ENCODE data around the gene COLGALT1.
"Not testable (repeated sequence)": the region's sequence is repeated elsewhere in the genome, so short reads cannot be mapped to it uniquely, and the experiment has no call there.

COLGALT1 gene

DNA sequence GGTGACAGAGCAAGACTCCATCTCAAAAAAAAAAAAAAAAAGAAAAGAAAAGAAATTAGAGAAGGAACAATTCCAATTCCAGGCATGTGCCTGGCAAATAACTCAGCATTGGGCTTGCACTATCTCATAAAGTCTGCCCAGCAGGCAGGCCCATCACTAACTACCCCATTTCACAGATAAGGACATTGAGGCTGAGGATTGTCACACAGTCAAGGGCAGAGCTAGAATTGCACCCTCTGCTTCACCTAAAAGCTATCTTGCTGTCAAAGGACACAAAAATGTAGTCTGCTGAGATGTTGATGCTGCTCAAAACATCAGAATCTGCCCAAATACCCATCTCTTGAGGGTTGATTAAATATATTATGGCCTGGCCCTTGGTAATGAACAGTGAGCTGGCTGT is 20.7 kb upstream of the COLGALT1 start:
- no peak for DNase-seq

DNA sequence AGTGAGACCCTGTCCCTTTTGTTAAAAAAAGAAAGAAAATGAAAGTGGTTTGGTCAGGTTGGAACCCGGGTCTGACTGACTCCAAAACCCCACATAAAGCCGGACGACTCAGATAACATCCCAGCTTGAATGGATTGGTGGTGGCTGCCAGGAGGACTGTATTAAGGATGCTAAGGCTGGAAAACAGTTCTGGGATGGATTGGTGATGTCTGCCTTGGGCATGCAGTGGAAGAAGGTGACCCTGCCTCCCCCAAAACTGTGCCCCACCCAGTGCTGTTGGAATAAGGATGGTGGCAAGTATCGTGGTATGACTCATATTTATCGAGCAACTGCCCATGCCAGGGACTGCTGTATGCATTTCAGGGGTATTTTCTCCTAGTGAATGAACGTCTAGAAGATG is 18.5 kb upstream of the COLGALT1 start:
- no peak for DNase-seq

DNA sequence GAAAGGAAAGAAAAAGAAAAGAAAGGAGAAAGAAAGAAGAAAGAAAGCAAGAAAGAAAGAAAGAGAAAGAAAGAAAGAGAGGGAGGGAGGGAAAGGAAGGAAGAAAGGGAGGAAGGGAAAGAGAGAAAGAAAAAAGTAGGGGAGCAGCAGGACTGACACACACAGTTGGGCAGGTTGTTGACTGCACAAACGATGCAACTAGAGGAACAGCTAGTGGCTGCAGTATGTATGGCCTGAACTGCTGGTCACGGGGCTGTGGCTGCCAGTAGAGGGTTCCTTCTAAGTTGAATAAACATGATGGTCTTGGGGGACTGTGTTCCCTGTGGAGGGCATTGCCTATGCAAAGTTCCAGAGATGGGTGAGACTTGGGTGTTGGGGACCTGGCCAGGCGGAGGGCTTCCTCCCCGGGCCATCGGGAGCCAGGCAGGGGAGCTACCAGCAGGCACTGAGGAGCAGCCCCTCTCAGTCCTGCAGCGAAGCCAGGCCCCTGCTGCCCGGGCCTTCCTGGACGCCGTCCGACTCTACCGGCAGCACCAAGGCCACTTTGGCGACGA is 16.7 kb upstream of the COLGALT1 start:
- no peak for DNase-seq

DNA sequence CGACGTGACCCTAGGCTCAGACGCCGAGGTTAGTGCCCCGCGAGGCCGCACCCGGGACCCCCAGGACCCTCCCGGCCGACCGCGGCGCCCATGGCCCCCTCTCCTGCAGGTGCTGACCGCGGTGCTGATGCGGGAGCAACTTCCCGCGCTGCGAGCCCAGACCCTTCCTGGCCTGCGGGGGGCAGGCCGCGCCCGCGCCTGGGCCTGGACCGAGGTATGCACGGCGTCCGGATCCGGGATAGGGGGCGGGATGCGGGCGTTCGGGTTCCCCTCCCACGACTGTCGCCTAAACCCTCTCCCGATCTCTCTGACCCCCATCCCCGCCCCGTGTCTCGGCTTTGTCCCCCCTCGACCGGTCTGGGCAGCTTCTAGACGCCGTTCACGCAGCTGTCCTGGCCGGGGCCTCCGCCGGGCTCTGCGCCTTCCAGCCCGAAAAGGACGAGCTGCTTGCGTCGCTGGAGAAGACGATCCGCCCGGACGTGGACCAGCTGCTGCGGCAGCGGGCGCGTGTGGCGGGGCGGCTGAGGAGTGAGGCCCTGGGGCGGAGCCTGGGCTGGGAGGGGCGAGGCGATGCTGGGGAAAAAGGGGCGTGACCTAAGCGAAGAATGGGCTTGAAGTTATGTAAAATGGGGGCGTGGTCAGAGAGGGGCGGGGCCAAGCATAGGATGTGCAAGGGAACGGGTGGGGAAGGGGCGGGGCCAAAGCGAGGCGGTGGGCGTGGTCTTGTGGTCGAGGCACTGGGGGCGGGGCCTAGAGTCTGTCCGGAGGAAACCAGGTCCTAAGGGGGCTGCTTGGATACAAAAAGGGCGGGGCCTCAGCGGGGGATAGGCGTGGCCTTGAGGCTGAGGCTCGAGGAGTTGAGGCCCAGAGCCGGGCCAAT is 16.0 kb upstream of the COLGALT1 start:
- DNase-seq = peak; percentile 62

DNA sequence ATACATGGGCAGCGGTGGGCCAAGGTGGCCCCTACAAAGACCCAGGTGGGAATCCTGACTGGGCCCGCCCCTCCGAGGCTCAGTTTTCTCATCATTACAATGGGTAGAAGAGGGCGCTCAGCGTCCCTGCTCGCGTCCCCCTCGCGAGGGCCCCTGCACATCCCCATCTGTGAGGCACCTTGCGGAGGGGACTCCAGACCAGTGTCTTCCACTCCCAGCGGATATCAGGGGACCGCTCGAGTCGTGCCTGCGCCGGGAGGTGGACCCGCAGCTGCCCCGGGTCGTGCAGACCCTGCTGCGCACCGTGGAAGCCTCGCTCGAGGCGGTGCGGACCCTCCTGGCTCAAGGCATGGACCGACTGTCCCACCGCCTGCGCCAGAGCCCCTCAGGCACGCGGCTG is 15.3 kb upstream of the COLGALT1 start:
- DNase-seq = no peak

DNA sequence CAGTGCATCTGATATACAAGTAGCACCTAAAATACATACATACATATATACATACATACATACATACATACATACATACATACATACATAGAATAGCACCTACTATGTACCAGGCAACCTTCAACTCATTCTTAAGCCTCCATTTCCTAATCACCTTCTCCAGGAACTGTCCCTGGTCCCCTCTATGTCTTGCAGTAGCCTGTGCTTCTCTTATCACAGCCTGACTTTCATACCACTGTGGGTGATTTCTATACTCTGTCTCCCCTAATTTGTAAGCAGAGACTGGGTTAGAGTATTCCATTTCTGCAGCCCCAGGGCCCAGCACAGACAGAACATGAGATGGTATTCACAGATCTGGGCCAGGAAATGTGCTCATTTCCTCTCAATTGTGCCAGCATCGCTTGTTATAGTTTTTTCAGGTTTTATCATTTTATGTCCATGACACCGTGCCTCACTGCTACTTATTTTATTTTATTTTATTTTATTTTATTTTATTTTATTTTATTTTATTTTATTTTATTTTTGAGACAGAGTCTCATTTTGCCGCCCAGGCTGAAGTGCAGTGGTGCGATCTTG is 14.2 kb upstream of the COLGALT1 start:
- DNase-seq = no peak

DNA sequence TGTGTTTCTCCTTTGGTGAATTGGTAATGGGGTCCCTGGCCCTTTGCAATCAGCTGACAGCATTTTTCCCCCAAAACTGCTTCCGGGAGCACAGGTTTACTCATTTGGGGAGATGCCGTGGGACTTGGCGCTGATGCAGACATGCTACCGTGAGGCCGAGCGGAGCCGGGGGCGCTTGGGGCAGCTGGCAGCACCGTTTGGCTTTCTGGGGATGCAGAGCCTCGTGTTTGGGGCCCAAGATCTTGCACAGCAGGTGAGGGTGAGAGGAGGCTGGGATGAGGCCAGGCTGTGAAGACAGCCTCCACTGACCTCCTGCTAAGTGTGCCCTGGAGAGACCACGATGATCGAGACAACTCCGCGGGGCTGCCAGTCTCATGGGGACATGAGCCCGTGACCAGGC is 13.4 kb upstream of the COLGALT1 start:
- no peak for DNase-seq

DNA sequence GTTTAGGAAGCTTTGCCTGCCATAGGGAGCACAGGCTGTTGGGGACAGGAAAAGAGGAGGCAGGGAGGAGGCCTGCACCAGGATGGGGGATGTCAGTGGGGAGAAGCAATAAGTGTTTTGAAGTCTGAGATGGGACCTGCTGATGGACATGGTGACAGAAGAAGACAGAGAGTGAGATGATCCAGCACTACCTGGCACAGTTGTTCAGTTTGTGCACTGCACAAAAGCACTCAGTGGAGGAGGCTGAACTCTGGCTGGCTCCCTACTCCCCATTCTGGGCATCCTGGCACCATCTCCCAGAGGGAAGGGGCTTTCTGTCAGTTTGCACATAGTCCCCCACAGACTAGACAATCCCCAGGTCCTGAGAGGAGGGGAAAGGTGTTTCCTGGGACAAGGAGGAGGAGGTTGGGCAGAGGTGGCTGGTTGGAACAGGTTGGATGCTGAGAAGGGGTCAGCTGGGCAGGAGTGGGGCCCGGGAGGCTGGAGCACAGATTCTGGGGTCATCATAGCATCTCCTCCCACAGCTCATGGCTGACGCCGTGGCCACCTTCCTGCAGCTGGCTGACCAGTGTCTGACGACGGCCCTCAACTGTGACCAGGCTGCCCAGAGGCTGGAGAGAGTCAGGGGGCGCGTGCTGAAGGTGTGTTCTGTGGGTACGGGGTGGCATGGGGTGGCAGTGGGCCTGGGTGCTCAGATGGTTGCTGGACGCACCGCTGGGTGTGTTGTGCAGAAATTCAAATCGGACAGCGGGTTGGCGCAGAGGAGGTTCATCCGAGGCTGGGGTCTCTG is 12.5 kb upstream of the COLGALT1 start:
- no peak for DNase-seq

DNA sequence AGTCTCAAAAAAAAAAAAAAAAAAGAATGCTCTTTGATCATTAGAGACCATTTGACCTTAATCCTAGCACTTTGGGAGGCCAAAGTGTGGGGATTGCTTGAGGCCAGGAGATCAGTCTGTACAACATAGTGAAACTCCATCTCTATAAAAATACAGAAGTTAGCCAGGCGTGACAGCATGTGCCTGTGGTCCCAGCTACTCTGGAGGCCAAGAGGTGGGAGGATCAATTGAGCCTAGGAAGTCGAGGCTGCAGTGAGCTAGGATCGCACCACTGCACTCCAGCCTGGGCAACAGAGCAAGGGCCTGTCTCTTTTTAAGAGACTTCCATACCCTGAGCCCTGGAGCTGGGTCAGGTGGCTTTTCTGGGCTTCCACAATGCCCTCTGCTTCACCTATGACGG is 11.5 kb upstream of the COLGALT1 start:
- DNase-seq = no peak

DNA sequence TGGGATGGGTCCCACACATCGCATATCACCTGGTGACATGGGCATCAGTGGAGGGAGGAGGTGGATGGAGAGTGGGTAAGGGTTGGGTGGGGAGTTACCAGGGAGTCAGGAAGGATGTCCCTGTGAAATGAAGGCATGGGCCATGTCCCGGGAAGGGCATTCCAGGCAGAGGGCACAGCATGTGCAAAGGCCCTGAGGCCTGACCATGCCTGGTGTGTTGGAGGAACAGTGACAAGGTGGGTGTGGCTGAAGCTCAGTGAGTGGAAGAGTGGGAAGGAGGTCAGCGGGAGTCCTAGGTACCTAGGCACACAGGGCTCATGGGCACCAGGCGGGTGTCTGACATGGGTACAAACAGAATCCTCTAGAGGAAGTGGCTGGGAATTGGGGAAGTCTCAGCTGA is 11.0 kb upstream of the COLGALT1 start:
- no peak for DNase-seq

DNA sequence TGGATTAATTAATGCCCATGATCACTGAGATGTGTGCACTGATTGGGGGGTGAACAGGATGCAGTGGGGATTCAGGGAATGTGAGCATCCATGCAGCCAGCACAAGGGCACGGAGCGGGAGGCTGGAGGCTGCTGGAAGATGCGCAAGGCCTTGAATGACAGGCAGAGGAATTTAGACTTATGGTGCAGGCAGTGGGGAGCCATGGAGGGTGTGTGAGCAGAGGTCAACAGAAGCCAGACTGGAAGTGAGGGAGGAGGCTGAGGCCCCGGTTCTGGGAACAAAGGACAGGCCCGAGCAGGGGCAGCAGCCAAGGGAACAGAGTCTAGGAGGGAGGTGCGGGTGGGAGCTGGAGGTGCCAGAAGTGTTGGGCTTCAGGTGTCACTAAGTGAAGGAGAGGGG is 7.3 kb upstream of the COLGALT1 start:
- DNase-seq = no peak

DNA sequence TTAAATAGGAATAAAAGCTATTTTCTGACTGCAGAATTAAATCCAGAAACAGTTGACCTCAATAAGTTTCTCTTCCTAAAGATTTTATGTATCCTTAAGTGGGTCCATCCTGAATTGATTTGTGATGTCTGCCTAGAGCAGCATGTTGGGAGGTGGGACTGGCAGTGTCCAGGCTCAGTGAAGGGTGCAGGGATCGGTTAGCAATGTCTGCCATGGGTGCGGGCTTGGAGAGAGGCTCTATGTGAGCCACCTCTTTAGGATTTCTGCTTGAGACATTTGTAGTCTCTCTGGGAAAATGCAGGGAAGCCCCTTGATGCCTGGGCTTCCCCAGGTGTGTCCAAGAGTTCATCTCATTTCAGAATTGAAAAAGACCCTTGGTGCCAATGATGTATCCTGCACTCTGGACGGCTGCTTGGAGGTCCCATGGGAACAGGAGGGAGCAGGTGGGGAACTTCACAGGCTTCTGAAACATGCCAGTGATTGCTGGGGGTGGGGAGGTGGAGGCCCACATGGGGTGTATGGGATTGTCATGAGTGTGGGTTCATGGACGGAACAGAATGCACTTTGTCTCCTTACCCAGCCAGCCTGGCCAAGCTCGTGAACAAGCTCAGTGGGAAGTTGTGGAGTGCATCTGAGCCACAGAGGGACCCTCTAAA is 6.2 kb upstream of the COLGALT1 start:
- DNase-seq = no peak

DNA sequence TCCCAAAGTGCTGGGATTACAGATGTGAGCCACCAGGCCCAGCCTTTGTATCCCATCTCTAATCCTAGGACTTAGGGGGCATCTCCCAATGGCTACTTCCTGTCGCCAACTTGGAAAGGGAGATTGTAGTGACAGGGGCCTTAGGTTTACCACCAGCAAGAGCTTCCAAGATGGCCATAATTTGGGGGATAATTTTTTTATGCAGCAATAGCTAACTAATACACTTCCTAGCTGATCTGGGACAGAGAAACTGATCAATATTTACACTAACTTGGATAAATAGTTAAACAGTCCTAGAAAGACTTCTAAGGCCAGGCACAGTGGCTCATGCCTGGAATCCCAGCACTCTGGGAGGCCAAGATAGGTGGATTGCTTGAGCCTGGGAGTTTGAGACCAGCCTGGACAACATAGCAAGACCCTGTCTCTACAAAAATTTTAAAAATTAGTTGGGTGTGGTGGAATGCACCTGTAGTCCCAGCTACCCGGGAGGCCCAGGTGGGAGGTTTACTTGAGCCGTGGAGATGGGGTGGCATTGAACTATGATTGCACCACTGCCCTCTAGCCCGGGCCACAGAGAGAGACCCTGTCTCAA is 5.3 kb upstream of the COLGALT1 start:
- no peak for DNase-seq

DNA sequence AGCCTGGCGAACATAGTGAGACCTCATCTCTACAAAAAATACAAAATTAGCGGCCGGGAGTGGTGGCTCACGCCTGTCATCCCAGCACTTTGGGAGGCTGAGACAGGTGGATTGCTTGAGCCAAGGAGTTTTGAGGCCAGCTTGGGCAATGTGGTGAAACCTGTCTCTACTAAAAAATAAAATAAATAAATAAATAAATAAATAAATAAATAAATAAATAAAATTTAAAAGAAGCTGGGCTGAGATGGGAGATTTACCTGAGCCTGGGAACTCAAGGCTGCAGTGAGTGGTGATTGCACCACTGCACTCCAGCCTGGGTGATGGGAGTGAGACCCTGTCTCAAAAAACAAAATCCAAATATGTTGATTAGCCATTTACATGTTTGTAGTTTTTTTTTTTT is 2.7 kb upstream of the COLGALT1 start:
- DNase-seq = not testable (repeated sequence)

DNA sequence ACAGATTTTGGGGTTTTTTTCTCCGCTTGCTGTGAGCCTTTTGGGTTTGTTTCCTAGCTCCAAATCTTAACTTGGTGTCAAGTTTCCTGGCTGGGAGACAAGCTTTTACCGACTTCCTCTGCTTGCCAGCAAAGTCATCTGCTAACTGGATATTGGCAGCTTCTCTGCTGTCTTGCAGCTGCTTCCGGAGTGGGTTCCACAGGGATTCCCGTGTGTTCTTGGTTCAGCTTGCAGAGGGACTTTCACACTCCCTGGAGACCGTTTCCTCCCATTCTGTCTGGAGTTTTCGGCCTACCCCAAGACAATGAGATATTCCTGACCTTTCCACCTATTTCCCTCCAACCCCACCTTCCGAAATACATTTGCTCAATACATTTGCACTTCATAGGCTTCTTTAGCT is 2.2 kb upstream of the COLGALT1 start:
- peak; percentile 7 for DNase-seq

DNA sequence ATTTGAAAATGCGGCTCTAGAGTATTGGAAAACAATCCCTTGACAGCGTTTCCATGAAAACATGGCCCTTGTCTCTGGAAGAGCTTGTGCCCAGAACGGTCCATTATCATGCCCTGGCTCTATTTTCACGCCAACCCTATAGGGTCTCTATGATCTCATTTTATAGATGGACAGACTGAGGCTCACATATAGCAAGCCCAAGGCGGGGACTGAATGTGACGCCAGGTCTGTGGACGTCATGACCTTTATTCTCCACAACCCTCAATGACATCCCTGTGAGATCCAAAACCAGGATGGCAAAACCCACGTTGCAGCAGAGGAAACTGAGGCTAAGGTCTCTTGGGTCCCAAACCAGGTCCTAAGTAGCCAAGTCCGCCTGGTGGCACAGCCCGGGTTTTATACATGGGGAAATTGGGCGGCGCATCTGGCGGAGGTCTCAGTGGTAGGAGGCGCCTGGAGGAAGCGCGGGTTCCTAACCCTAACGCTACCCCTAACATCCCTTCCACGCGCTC is 425 bp upstream of the COLGALT1 start:
- DNase-seq = no peak

DNA sequence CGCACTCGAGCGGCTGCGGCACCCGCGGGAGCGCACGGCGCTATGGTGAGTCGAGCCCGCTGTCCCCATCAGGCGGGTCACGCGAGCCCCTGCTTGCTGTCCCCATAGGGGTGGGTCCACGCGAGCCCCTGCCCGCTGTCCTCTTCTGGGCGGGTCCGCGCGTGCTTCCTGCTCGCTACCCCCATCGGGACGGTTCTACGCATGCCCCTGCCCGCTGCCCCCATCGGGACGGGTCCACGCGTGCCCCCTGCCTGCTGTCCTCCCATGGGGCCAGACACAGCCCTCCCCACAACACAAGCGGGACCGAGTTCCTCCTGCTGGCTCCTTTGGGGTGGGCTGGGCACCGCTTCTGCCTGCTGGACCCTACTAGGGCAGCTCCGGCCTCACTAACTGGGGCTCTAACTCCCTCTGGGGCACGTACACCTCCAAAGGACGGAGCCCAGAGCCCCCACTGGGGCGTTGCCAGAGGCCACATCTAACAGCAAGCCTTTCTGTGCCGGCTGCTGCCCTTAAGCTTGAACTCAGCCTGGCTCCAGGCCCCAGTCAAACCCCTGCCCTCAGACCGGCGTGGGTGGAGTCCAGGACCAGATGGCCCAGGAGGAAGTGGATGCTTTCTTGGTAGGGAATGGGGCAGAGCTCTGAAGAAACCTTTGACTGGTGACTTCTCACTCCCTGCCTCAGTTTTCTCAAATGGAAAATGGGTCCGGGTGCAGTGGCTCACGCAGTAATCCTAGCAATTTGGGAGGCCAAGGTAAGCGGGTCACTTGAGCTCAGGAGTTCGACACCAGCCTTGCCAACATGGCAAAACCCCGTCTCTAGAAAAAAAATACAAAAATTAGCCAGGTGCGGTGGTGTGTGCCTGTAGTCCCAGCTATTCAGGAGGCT is 722 bp downstream of the COLGALT1 start:
- DNase-seq = peak; percentile 7

DNA sequence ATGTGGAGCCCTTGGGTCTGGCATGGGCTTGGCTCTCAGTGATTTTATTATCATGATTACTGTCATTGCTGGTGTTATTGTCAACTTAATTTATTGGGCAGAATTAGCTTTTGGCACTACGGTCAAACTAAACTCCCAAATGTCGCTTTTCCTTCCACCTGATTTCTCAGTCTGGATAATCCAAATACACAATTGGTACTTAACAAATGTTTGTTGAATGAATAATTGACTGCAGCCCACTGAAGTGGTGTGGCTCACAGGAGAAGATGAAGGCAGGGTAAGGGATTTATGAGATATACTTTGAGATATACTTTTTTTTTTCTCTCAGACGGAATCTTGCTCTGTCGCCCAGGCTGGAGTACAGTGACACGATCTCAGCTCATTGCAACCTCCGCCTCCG is 1.5 kb downstream of the COLGALT1 start:
- DNase-seq = no peak

DNA sequence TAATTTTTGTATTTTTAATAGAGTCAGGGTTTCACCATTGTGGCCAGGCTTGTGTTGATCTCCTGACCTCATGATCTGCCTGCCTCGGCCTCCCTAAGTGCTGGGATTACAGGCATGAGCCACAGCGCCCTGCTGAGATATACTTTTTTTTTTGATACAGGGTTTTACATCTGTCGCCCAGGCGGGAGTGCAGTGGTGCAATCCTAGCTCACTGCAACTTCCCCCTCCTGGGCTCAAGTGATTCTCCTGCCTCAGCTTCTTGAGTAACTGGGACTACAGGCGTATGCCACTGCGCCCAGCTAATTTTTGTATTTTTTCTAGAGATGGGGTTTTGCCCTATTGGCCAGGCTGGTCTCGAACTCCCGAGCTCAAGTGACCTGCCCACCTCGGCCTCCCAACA is 2.0 kb downstream of the COLGALT1 start:
- DNase-seq = no peak

DNA sequence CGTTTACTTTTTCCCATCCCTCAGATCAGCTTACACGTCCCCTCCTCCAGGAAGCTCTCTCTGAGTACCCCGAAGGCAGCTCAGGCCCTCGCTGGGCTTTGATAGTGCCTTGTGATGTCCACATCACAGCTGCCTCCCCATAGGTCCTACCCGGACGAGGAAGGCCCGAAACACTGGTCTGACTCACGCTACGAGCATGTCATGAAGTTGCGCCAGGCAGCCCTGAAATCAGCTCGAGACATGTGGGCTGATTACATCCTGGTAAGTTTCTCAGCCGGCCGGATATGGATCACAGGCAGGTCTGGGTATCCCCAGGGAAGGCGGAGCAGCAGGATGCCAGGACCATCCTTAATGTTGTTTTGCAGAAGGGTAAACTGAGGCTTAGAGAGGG is 4.8 kb downstream of the COLGALT1 start:
- no peak for DNase-seq

DNA sequence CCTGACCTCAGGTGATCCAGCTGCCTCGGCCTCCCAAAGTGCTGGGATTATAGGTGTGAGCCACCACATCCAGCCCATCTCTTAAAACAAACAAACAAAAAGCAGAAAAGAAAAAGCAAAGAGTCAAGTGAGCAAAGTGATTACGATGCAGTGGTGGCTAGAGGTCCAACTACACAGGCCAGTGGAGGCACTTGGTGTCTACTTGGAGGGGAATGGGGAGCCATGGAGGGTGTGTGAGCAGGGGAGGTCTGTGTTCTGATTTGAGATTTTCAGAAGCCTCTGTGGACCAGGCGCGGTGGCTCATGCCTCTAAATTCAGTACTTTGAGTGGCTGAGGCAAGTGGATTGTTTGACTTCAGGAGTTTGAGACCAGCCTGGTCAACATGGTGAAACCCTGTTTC is 6.6 kb downstream of the COLGALT1 start:
- DNase-seq = no peak

Data from DMS79 treated with DMSO at 0.1 percent for 48 hours (cell line).